22Rv1 (cell line): Measurements from ENCODE around the gene ZBTB20.

Experiments used
- H3K27ac ChIP-seq: fragments of 450-650 bp; 2 replicates; pipeline ENCODE4 v1.5.1; 2017
- ZFX ChIP-seq: fragments of 450-650 bp; IDR thresholded peaks from 2 replicates; pipeline ENCODE4 v1.6.1; 2017; ENCODE audit warnings: antibody characterized with exemption, borderline replicate concordance
- TF ChIP-seq, protein P1 (sequence below): fragments of 450-650 bp; IDR thresholded peaks from 2 replicates; pipeline ENCODE4 v1.5.1; 2017; ENCODE audit warnings: mild to moderate bottlenecking

The ZBTB20 gene

DNA sequence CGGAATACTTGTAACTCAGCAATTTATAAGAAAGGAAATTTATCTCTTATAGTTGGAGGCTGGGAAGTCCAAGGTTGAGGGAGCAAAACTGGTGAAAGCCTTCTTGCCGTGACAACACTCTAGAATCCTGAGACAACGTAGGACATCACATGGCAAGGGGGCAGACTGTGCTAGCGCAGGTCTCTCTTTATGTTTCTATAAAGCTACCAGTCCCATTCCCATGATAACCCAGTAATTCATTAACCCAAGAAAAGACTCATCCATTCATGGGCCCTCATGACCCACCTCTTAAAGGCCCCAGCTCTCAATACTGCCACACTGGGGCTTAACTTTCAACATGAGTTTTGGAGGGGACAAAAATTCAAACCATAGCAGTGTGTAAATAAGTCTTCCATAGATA, 260.2 kb downstream of the ZBTB20 start:
- H3K27ac ChIP-seq = no peak overlapping the region
- no peak for TF ChIP-seq ZFX
- TF ChIP-seq, protein P1, sequence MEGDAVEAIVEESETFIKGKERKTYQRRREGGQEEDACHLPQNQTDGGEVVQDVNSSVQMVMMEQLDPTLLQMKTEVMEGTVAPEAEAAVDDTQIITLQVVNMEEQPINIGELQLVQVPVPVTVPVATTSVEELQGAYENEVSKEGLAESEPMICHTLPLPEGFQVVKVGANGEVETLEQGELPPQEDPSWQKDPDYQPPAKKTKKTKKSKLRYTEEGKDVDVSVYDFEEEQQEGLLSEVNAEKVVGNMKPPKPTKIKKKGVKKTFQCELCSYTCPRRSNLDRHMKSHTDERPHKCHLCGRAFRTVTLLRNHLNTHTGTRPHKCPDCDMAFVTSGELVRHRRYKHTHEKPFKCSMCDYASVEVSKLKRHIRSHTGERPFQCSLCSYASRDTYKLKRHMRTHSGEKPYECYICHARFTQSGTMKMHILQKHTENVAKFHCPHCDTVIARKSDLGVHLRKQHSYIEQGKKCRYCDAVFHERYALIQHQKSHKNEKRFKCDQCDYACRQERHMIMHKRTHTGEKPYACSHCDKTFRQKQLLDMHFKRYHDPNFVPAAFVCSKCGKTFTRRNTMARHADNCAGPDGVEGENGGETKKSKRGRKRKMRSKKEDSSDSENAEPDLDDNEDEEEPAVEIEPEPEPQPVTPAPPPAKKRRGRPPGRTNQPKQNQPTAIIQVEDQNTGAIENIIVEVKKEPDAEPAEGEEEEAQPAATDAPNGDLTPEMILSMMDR = no peak

DNA sequence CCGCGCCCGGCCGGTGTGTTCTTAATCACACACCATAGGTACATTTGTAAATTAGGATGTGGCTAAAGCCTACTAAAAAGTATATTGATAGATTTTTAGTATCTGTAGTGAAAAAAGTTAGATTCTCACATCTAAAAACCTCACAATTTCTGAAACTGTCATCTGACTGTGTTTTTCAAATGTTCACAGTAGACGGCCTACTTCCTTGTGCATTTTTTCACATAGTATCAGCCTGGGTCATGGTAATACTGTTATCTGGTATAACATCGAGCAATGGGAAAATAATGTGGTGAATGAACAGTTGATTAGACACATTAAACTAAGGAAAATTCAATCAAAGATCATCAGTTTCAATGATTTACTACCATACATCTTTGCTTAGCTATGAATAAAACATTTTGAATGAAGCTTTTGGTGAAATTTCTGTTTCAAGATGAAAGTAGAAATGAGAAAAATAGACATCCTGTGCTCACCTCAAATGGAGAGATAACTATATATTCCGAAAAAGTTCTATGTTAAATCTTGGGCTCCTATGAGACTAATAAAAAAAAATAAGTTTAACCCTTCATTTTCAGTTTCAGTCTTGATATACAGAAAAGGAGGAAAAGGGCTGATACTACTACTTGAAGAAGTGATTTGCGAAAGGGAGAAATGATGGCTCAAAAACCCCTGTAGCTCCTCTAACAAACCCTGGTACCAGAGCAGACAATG, 262.7 kb downstream of the ZBTB20 start:
- no peak for TF ChIP-seq ZFX
- TF ChIP-seq, protein P1 = no peak
- H3K27ac ChIP-seq = no peak overlapping the region

DNA sequence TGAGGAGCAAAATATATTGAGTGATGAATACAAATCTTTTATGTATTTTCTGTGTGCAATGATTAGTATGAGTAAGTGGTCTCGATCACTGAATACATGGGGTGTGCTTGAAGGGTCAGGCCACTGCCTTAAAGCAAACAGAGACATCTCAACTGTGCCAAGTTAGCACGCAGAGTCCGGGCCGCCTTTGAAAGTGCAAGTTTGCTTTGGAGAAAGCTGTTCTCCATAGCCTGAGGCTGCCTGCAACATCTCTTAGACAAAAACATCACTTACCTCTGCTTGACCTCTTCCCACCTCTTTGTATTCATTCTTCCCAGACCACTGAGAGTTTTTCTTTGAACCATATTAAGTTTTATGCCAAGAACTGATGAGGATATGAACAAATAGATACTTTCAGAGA, 267.0 kb downstream of the ZBTB20 start:
- TF ChIP-seq, protein P1 = no peak
- TF ChIP-seq ZFX = no peak

DNA sequence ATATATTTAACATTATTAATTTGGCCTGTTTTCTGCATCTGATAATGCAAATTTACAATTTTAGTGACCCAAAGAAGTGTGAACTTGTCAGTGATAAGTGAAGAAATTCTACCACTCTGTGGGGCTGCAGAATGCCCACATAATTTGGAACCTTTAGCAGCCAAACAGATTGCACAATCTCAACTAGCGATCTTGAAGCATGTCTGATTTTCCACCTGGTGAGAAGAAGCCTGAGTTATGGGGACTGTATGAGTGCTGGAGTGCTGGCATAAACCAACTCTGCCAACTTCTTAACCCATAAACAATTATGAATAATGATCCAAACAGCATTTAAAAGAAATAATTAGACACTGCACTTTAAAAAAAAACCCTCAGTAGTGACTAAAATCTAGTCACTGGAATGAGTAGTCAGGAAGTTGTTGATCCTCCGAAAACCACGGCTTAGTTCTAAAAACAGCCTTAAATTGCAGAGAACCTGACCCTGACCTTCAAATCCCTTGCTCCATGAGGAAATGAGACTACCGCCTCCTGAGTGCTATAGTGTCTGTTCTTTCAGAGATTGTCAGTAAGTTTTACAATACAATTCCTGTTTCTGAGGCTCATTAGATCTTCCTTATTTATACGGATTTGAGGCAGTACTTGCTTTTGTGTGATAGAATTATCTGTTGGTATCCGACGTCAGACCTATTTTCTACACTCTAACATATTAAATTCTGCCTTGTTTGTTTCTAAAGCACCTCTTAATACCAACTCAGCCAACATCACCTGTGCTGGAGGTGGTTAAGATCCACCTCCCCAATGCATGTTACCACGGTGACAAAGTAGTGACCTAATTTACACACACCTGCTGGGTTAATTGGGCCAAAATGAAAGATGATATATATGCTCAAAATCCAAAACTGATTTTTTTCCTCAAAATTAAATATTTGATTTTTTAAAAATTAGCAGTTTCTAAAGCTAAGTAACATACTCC, 267.7 kb downstream of the ZBTB20 start:
- TF ChIP-seq ZFX = no peak
- TF ChIP-seq, protein P1 = no peak
- no peak overlapping the region for H3K27ac ChIP-seq

More for the DNA sequence above, 267.0 kb downstream of the ZBTB20 start:
- no peak overlapping the region for H3K27ac ChIP-seq

DNA sequence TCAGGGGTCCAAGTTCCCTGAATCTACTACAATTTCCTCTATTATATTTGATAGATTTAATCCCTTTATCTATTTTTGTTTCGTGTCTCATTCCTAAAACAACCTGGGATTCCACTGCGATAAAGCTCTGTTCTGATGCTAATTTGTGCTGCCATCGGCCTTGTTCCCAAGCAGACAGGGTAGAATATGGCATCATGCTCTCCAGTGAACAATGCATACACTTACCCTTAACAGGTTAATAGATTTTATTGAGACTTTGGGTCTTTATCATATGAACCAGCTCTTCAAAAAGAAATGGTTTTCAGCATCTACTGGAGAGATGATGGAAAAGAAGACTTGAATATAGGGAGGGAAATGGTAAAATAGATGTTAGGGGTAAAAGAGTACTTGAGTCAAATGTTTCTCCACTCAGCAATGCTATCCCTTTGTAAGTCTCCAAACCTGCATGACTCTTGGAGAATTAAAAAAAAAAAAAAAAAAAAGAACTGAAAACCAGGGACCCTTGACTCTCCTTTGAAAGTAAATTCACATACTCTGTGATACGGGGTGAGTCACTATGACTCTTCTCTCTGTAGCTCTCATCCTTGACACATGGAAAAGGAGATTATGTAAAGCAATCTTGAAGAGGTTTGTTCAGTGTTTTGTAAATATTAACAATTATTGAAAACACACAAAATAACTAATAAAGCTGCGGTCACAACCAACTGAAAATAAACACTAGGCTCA, 268.8 kb downstream of the ZBTB20 start:
- TF ChIP-seq, protein P1 = no peak
- TF ChIP-seq ZFX = no peak
- H3K27ac ChIP-seq = no peak overlapping the region

DNA sequence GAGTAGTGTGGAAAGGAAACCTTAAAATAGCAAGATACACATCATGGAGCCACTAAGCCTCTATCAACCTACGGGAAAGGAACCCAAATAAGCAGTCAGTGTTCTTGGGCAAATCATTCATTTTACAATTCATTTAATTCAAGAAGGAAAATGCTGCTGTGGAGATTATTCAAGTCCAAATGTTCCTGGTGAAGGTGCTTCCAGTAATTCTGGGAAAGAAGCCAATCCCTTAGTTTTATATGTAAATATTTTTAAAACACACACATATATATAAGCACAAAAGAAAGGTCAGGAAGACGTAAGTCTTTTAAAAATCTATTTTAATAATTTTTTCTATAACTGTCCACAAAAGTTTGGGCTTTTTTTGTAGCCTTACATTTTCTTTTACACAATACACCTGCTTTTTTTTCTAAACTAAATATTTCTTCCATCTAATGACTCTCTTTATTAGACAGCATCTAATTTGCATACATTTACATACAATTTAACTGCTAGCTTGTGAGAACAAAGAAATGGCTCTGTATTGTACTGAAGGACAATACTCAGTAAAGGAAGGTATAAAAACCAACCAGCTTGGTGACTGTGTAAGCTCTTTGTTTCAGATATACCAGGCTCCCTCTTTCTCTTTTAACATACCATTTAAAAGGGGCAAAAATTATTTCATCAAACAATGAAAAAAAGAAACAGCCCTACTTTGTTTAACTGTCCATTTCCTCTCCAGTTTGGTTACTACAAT, 269.5 kb downstream of the ZBTB20 start:
- TF ChIP-seq ZFX = no peak
- TF ChIP-seq, protein P1 = no peak
- no peak overlapping the region for H3K27ac ChIP-seq
